Endothelial cell of umbilical vein (primary cell): ENCODE measurements around the gene DCDC2B. TPM values are rescaled to one million over a fixed set of nuclear protein-coding genes. Genes with fewer than 3 reads are reported as not detected.

Experiments
- BruUV-seq: library from RNA; stranded (reverse); fragments of 400-500 nt; replicated peaks from 2 replicates; lab custom pipeline; 2021; lab: Mats Ljungman, UMichigan
- CTCF ChIA-PET: fragments of 300-600, 350-600 bp; sonication (Branson Sonifier 250); formaldehyde crosslinking; loops from one replicate; lab custom pipeline; 2021; ENCODE audit warnings: antibody characterized with exemption, inconsistent platforms; lab: Charles Lee
- POLR2A ChIA-PET: fragments of 300-600, 350-600 bp; sonication (Branson Sonifier 250); formaldehyde crosslinking; loops from one replicate; lab custom pipeline; 2021; ENCODE audit warnings: antibody characterized with exemption, inconsistent platforms; lab: Charles Lee
- DNase-seq: peaks from one replicate; pipeline ENCODE4 v3.0.0-alpha.2; 2011; ENCODE audit warnings: low read depth, low spot score
- FAIRE-seq: peaks from 2 replicates; lab custom pipeline; 2011; peaks lifted over from hg19 to GRCh38; lab: Jason Lieb, UNC
- H2AFZ ChIP-seq: 2 replicates; pipeline ENCODE4 v1.6.0; 2012; ENCODE audit warnings: low read depth, low read length, control low read depth, inconsistent platforms
- H3K27ac ChIP-seq: 2 replicates; pipeline ENCODE4 v1.5.1; 2011; ENCODE audit warnings: low read depth, mild to moderate bottlenecking, control low read depth, low read length, moderate library complexity; ENCODE audit not compliant: insufficient read depth
- H3K27me3 ChIP-seq, 2 experiments: 2 replicates each; pipeline versions ENCODE4 v1.6.0 to v1.6.1; 2011; ENCODE audit warnings: low read length in 2 of 2, mixed read lengths in 1 of 2; ENCODE audit not compliant: control insufficient read depth in 2 of 2, insufficient read depth in 2 of 2
- H3K36me3 ChIP-seq, 2 experiments: 2 replicates in 1 of 2; 3 replicates in 1 of 2; pipeline ENCODE4 v1.5.1; 2011; ENCODE audit warnings: low read length in 2 of 2, mild to moderate bottlenecking in 1 of 2, moderate library complexity in 1 of 2; ENCODE audit not compliant: control insufficient read depth in 2 of 2, insufficient read depth in 2 of 2; ENCODE audit errors: extremely low read depth in 1 of 2
- H3K4me1 ChIP-seq: 3 replicates; pipeline ENCODE4 v1.5.1; 2011; ENCODE audit warnings: mild to moderate bottlenecking, low read length; ENCODE audit not compliant: control insufficient read depth, insufficient read depth; ENCODE audit errors: extremely low read depth
- H3K4me2 ChIP-seq: 2 replicates; pipeline ENCODE4 v1.6.1; 2011; ENCODE audit warnings: low read length, control low read depth, mixed read lengths; ENCODE audit not compliant: insufficient read depth
- H3K4me3 ChIP-seq, 3 experiments: fragments of 200-600 bp in 1 of 3; sonication (generic), shearing (Covaris generic) in 1 of 3; replicated peaks in 1 of 3; 2 replicates each; pipeline ENCODE4 v1.5.1; 2011 to 2016; ENCODE audit warnings: control low read depth in 3 of 3, low read length in 3 of 3, mild to moderate bottlenecking in 2 of 3, inconsistent platforms in 1 of 3, low read depth in 1 of 3, moderate library complexity in 1 of 3; ENCODE audit not compliant: insufficient read depth in 1 of 3
- H3K79me2 ChIP-seq: 2 replicates; pipeline ENCODE4 v1.6.0; 2012; ENCODE audit warnings: low read length, inconsistent platforms; ENCODE audit not compliant: control insufficient read depth, insufficient read depth
- H3K9ac ChIP-seq: replicated peaks from 2 replicates; pipeline ENCODE3; 2011; ENCODE audit warnings: low read length, control low read depth; ENCODE audit not compliant: insufficient read depth; ENCODE audit errors: extremely low read depth
- H3K9me1 ChIP-seq: replicated peaks from 3 replicates; pipeline ENCODE4 v1.6.0; 2011; ENCODE audit warnings: mild to moderate bottlenecking, low read length; ENCODE audit not compliant: control insufficient read depth, insufficient read depth; ENCODE audit errors: extremely low read depth
- H3K9me3 ChIP-seq: replicated peaks from 2 replicates; pipeline ENCODE4 v1.5.1; 2012; ENCODE audit warnings: low read length, inconsistent platforms; ENCODE audit not compliant: control insufficient read depth, insufficient read depth
- H4K20me1 ChIP-seq: replicated peaks from 2 replicates; pipeline ENCODE3; 2011; ENCODE audit warnings: mild to moderate bottlenecking, low read length; ENCODE audit not compliant: control insufficient read depth, insufficient read depth; ENCODE audit errors: extremely low read depth
- CTCF ChIP-seq, 2 donors: IDR thresholded peaks; 1 replicate in 1 of 2; 2 replicates in 1 of 2; pipeline ENCODE4 v1.5.1; 2011; ENCODE audit warnings: low read length in 2 of 2, mild to moderate bottlenecking in 2 of 2, moderate library complexity in 2 of 2, control low read depth in 1 of 2, inconsistent platforms in 1 of 2, low read depth in 1 of 2; ENCODE audit not compliant: insufficient read depth in 1 of 2; ENCODE audit errors: extremely low read depth in 1 of 2
- EZH2 ChIP-seq: IDR thresholded peaks from 2 replicates; pipeline ENCODE4 v1.6.1; 2012; ENCODE audit warnings: borderline replicate concordance, low read depth, mild to moderate bottlenecking, moderate library complexity, low read length, inconsistent platforms; ENCODE audit not compliant: severe bottlenecking
- FOS ChIP-seq: IDR thresholded peaks from 2 replicates; pipeline ENCODE4 v1.6.1; 2011; ENCODE audit warnings: mild to moderate bottlenecking, low read length, moderate library complexity, borderline replicate concordance; ENCODE audit not compliant: insufficient read depth
- GATA2 ChIP-seq: IDR thresholded peaks from 2 replicates; pipeline ENCODE4 v1.7.0; 2011; ENCODE audit warnings: low read depth, mild to moderate bottlenecking, moderate library complexity, mixed read lengths, low read length; ENCODE audit not compliant: insufficient read length, insufficient read depth
- JUN ChIP-seq: IDR thresholded peaks from 2 replicates; pipeline ENCODE4 v1.6.1; 2011; ENCODE audit warnings: borderline replicate concordance, low read depth; ENCODE audit not compliant: insufficient read length, insufficient read depth
- MAX ChIP-seq: IDR thresholded peaks from 2 replicates; pipeline ENCODE4 v1.6.1; 2011; ENCODE audit not compliant: insufficient read depth, insufficient read length
- MYC ChIP-seq: IDR thresholded peaks from one replicate; pipeline ENCODE4 v1.6.1; 2011; ENCODE audit warnings: mild to moderate bottlenecking, low read depth, low read length
- POLR2A ChIP-seq: IDR thresholded peaks from 2 replicates; pipeline ENCODE4 v1.6.1; 2012; ENCODE audit warnings: low read depth, mild to moderate bottlenecking, control low read depth, low read length
- POLR2AphosphoS5 ChIP-seq: IDR thresholded peaks from 2 replicates; pipeline ENCODE4 v1.6.1; 2012; ENCODE audit warnings: low read depth, mild to moderate bottlenecking, control low read depth, low read length, moderate library complexity; ENCODE audit not compliant: insufficient read depth
- dilution Hi-C: fragments of 300-500 bp; cut with MboI; formaldehyde crosslinking; loops from one replicate; pipeline ENCODE4 v1.15.0; 2019; ENCODE audit warnings: low sequenced_read_pairs; ENCODE audit not compliant: extremely low pct_ligation_motif_present
- intact Hi-C: fragments of 100-400 bp; cut with micrococcal nuclease; formaldehyde crosslinking; loops from one replicate; pipeline ENCODE4 v1.10.0; 2022
- polyA plus RNA-seq, 4 experiments: library from polyadenylated mRNA; depleted of rRNA in 3 of 4; stranded (reverse) in 3 of 4; unstranded in 1 of 4; fragments of >200 nt; gene quantifications; 2 replicates each; pipeline versions ENCODE4 v1.2.1 to v1.2.3, GENCODE V29; 2011 to 2012; ENCODE audit warnings: missing spikeins in 1 of 4
- total RNA-seq: library from RNA; stranded (reverse); gene quantifications from 2 replicates; pipeline ENCODE4 v1.2.3, GENCODE V29; 2021

DCDC2B gene
- total and polyA plus RNA-seq, 2 donors (not counting 3 experiments of a cell fraction or from before 2014, with no cell fraction given): not detected

GRCh38 chr1:32221581-32221979 is 12.7 kb downstream of the DCDC2B start:
- H3K9me1 ChIP-seq: no peaks in the 10 kb centered on the region
- TF ChIP-seq JUN (no peak), MAX (no peak), FOS (no peak), EZH2 (no peak), GATA2 (no peak), POLR2AphosphoS5 (no peak), POLR2A (no peak), CTCF (IDR thresholded peaks at IDR 0.05; ENCODE audit: extremely low read depth in 1 of 2, insufficient read depth in 1 of 2, low read depth in 1 of 2, low read length in 2 of 2) (no peak), MYC (no peak)
- intact Hi-C loops: loop anchor here (5.0 kb wide), 1 partner anchor 116 kb away; the partner anchor contains the start of gene MARCKSL1
- H3K4me2 ChIP-seq: peak overlapping the region; percentile 86
- peak overlapping the region; percentile 45 for H3K9ac ChIP-seq
- H3K27me3 ChIP-seq: no peaks in the 10 kb centered on the region
- TSS peak; percentile 39 for BruUV-seq
- H3K4me1 ChIP-seq: peaks cover 26% of the 10 kb centered on the region
- FAIRE-seq (no peak), DNase-seq (no peak)
- H3K36me3 ChIP-seq: peaks cover 7 to 12% of the 10 kb centered on the region in 2 experiments
- ChIA-PET CTCF (interaction anchor here (1.4 to 2.3 kb wide), 2 partner anchors 19 to 95 kb away, joined by 6 to 7 read pairs; no protein-coding TSS in a partner anchor), POLR2A (interaction anchor here (0.5 kb wide), 1 partner anchor 574 kb away, joined by 4 read pairs; no protein-coding TSS in a partner anchor)
- no peaks in the 10 kb centered on the region for H4K20me1 ChIP-seq
- H3K79me2 ChIP-seq: peaks cover 24% of the 10 kb centered on the region
- dilution Hi-C loops: no loop called here
- H2AFZ ChIP-seq: peak overlapping the region; percentile 83
- H3K27ac ChIP-seq: peak overlapping the region; percentile 41
- no peaks in the 10 kb centered on the region for H3K9me3 ChIP-seq
- H3K4me3 ChIP-seq: peak overlapping the region; percentile 79 to 81 (median 80)
